Ovary (tissue), 3 donors: ENCODE measurements around the gene SORCS2.

Experiments used
- POLR2A ChIP-seq: fragments of 450-650 bp; IDR thresholded peaks from one replicate; pipeline ENCODE4 v1.6.1; 2017; ENCODE audit warnings: antibody characterized with exemption, mild to moderate bottlenecking, moderate library complexity
- TF ChIP-seq, protein P1 (sequence below), 3 donors: fragments of 450-650 bp in 2 of 3; fragments of 200-600 bp in 1 of 3; IDR thresholded peaks; one replicate each; pipeline versions ENCODE4 v1.5.1 to v1.8.0; 2016 to 2022; ENCODE audit warnings: antibody characterized with exemption in 3 of 3, mild to moderate bottlenecking in 1 of 3
- donor health status: DM: no; HTN: no; CAD: no.

DNA sequence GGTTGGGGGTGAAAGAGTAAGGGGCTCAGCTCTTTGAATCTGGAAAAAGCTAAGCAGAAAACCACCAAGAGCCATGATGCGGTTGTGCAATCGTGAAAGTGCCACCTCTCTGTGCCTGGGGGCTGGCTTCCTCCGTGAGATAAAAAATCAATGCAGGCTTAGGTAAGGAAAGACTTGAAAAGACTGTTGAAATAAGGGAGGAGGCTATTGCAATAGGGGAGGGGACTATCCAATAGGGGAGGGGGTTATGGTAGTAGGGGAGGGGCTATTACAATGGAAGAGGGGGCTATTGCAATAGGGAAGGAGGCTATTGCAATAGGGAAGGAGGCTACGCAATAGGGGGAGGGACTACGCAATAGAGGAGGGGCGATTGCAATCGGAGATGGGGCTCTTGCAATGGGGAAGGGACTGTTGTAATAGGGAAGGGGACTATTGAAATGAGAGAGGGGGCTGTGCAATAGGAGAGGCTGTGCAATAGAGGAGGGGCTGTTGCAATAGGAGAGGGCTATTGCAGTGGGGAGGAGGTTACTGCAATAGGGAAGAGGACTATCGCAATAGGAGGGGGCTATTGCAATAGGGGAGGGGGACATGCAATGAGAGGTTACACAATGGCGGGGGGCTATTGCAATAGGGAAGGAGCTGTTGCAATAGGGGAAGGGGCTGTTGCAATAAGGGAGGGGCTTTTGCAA is 404.7 kb downstream of the SORCS2 start:
- TF ChIP-seq, protein P1, sequence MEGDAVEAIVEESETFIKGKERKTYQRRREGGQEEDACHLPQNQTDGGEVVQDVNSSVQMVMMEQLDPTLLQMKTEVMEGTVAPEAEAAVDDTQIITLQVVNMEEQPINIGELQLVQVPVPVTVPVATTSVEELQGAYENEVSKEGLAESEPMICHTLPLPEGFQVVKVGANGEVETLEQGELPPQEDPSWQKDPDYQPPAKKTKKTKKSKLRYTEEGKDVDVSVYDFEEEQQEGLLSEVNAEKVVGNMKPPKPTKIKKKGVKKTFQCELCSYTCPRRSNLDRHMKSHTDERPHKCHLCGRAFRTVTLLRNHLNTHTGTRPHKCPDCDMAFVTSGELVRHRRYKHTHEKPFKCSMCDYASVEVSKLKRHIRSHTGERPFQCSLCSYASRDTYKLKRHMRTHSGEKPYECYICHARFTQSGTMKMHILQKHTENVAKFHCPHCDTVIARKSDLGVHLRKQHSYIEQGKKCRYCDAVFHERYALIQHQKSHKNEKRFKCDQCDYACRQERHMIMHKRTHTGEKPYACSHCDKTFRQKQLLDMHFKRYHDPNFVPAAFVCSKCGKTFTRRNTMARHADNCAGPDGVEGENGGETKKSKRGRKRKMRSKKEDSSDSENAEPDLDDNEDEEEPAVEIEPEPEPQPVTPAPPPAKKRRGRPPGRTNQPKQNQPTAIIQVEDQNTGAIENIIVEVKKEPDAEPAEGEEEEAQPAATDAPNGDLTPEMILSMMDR (IDR thresholded peaks at IDR 0.05): no peak
- TF ChIP-seq POLR2A: no peak
